HL-60 (cell line): Measurements from ENCODE around the gene ECI1.

Experiments used
- DNase-seq, 2 experiments: peaks; one replicate each; pipeline ENCODE4 v3.0.0-alpha.2; 2010 to 2020; ENCODE audit warnings: low read depth in 1 of 2, low spot score in 1 of 2
- H3K27ac ChIP-seq: fragments of 250-450 bp; sonication (Bioruptor Pico); replicated peaks from 2 replicates; pipeline ENCODE4 v1.5.1; 2020; ENCODE audit warnings: mild to moderate bottlenecking, moderate library complexity
- H3K27me3 ChIP-seq: fragments of 250-450 bp; sonication (Bioruptor Pico); 2 replicates; pipeline ENCODE4 v1.5.1; 2021; ENCODE audit warnings: mild to moderate bottlenecking, moderate library complexity; ENCODE audit not compliant: insufficient read depth, poor library complexity, severe bottlenecking
- H3K4me3 ChIP-seq: replicated peaks from 2 replicates; pipeline ENCODE4 v1.5.1; 2011; ENCODE audit warnings: mild to moderate bottlenecking, control low read depth, low read length; ENCODE audit not compliant: insufficient read depth
- CTCF ChIP-seq: IDR thresholded peaks from one replicate; pipeline ENCODE4 v1.5.1; 2011; ENCODE audit warnings: low read length, control low read depth, inconsistent platforms; ENCODE audit not compliant: insufficient read depth
- GABPA ChIP-seq: IDR thresholded peaks from 2 replicates; pipeline ENCODE4 v1.6.1; 2012; ENCODE audit warnings: low read depth
- POLR2AphosphoS5 ChIP-seq: IDR thresholded peaks from 2 replicates; pipeline ENCODE4 v1.6.1; 2012; ENCODE audit warnings: low read depth
- REST ChIP-seq: IDR thresholded peaks from 2 replicates; pipeline ENCODE4 v1.6.1; 2012; ENCODE audit warnings: low read depth; ENCODE audit not compliant: insufficient replicate concordance
- SPI1 ChIP-seq: IDR thresholded peaks from 2 replicates; pipeline ENCODE4 v1.6.1; 2012; ENCODE audit warnings: low read depth, mild to moderate bottlenecking, borderline replicate concordance

Gene ECI1

GRCh38 chr16:2207872-2208271, 43.5 kb downstream of the ECI1 start:
- no peak for TF ChIP-seq REST
- TF ChIP-seq CTCF, result no peak
- no peak for TF ChIP-seq SPI1
- no peak for TF ChIP-seq GABPA
- TF ChIP-seq POLR2AphosphoS5, result no peak
- H3K4me3 ChIP-seq, result no peak overlapping the region
- H3K27ac ChIP-seq, result no peak overlapping the region
- H3K27me3 ChIP-seq, result no peaks in the 10 kb centered on the region
- DNase-seq, result no peak

- Histone ChIP-seq H3K27me3 (no peaks in the 10 kb centered on the region), H3K4me3 (peak overlapping the region; percentile 80), H3K27ac (peak overlapping the region; percentile 97)
- peak; percentile 77 to 80 for DNase-seq
- no peak for TF ChIP-seq SPI1
- TF ChIP-seq CTCF, result no peak
- TF ChIP-seq REST, result no peak
- 0 out of 2 replicates have a peak, but pooled peaks have one; percentile 16 for TF ChIP-seq POLR2AphosphoS5
- TF ChIP-seq GABPA, result no peak
Observed at GRCh38 chr16:2206780-2207433, 44.5 kb downstream of the ECI1 start.

DNA sequence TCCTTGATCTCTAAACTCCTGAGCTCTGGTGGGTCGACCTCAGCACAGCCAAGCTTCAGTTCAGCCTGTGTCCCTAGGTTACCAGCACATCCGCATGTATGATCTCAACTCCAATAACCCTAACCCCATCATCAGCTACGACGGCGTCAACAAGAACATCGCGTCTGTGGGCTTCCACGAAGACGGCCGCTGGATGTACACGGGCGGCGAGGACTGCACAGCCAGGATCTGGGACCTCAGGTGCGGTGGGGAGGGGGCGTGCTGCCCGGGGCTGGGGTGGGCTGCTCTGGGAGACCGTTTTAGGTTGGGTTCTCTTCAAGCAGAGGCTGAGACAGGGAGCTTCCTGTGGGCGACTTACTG, 45.0 kb downstream of the ECI1 start:
- H3K27ac ChIP-seq, result peak overlapping the region; percentile 97
- DNase-seq, result peak in 1 of 2 experiments; percentile 14
- peak overlapping the region; percentile 80 for H3K4me3 ChIP-seq

More for the DNA sequence above, 45.0 kb downstream of the ECI1 start:
- H3K27me3 ChIP-seq, result no peaks in the 10 kb centered on the region
- no peak for TF ChIP-seq POLR2AphosphoS5
- no peak for TF ChIP-seq SPI1
- no peak for TF ChIP-seq CTCF
- no peak for TF ChIP-seq GABPA
- TF ChIP-seq REST, result no peak
